Kasumi-1 (cell line): ENCODE results near the gene TK1.
A peak's percentile ranks its signal among the peaks of the same experiment; 100 is the strongest.
"Not testable (repeated sequence)": the region's sequence is repeated elsewhere in the genome, so short reads cannot be mapped to it uniquely, and the experiment has no call there.

Experiments used
- DNase-seq, 2 experiments: peaks; one replicate each; lab custom pipeline; 2025; lab: John Stamatoyannopoulos, UW

TK1 gene

GRCh38 chr17:78176548-78177025, 10.3 kb downstream of the TK1 start:
- peak; percentile 78 to 82 for DNase-seq

GRCh38 chr17:78175643-78175981, 11.2 kb downstream of the TK1 start:
- DNase-seq: no peak

- no peak for DNase-seq
Measured at GRCh38 chr17:78174870-78175642, 11.8 kb downstream of the TK1 start.

GRCh38 chr17:78174346-78174869, 12.4 kb downstream of the TK1 start:
- no peak for DNase-seq

GRCh38 chr17:78173097-78173715, 13.6 kb downstream of the TK1 start:
- DNase-seq: no peak

- peak; percentile 59 to 68 for DNase-seq
Measured at GRCh38 chr17:78172249-78173051, 14.4 kb downstream of the TK1 start.

GRCh38 chr17:78171591-78172248, 15.1 kb downstream of the TK1 start:
- not testable (repeated sequence) for DNase-seq

- no peak for DNase-seq
Measured at GRCh38 chr17:78170692-78171590, 15.9 kb downstream of the TK1 start.

- DNase-seq: peak in 1 of 2 experiments; percentile 62
Measured at GRCh38 chr17:78168903-78169793, 17.7 kb downstream of the TK1 start.

GRCh38 chr17:78168242-78168902, 18.5 kb downstream of the TK1 start, which contains the start of gene SYNGR2:
TSS of gene SYNGR2 (plus strand) at chr17:78168581. CDS start at chr17:78168617, 36 bp downstream.
- peak; percentile 77 to 81 for DNase-seq

- DNase-seq: no peak
Measured at GRCh38 chr17:78166416-78166815, 20.4 kb downstream of the TK1 start.

GRCh38 chr17:78164748-78165607, 21.9 kb downstream of the TK1 start:
- no peak for DNase-seq

- DNase-seq: no peak
Measured at GRCh38 chr17:78163881-78164747, 22.7 kb downstream of the TK1 start.

- DNase-seq: peak; percentile 69 to 80
Measured at GRCh38 chr17:78159575-78160158, 27.2 kb downstream of the TK1 start.

GRCh38 chr17:78154903-78155811, 31.7 kb downstream of the TK1 start:
- DNase-seq: peak; percentile 73 to 85
